HG02943 (cell line): ENCODE data around the gene GPX2.
"Not testable (repeated sequence)": the region's sequence is repeated elsewhere in the genome, so short reads cannot be mapped to it uniquely, and the experiment has no call there.

Experiments
- ATAC-seq: cut with Tn5 transposase; IDR thresholded peaks from one replicate; pipeline ENCODE4 v1.9.1; 2021; ENCODE audit warnings: mild to moderate bottlenecking, low read depth, moderate library complexity; ENCODE audit not compliant: unreplicated experiment

Gene GPX2

DNA sequence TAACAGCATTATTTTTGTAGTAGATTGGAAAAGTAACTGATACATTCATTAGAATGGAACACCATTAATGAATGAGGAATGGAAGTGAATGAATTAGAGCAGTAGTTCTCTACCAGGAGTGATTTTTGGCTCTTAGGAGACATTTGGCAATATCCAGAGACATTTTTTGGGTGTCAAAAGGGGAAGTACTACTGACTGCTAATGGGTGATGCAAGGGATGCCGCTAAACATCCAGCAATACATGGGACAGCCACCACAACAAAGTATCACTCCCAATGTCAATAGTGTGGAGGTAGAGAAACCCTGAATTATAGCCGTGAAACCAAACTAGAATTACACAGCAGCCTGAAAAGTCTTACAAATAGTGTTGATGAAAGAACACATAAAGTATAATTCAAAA, 26.7 kb downstream of the GPX2 start:
- ATAC-seq: no peak

DNA sequence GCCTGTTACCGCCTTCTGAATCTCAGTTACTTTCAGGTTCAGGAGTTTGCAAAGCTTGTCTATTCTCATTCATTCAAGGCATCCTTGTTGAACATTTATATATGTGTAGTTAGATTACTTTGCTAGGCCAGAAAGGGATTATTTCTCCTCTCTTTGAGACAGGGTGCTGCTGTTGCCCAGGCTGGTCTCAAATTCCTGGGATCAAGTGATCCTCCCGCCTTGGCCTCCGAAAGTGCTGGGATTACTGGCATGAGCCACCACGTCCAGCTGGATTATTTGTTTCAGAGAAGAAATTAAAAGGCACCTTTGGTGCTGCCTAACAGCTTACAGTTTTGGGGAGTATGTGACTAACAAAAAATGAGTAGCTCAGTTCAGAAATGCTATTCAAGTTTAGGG, 27.5 kb downstream of the GPX2 start:
- no peak for ATAC-seq

DNA sequence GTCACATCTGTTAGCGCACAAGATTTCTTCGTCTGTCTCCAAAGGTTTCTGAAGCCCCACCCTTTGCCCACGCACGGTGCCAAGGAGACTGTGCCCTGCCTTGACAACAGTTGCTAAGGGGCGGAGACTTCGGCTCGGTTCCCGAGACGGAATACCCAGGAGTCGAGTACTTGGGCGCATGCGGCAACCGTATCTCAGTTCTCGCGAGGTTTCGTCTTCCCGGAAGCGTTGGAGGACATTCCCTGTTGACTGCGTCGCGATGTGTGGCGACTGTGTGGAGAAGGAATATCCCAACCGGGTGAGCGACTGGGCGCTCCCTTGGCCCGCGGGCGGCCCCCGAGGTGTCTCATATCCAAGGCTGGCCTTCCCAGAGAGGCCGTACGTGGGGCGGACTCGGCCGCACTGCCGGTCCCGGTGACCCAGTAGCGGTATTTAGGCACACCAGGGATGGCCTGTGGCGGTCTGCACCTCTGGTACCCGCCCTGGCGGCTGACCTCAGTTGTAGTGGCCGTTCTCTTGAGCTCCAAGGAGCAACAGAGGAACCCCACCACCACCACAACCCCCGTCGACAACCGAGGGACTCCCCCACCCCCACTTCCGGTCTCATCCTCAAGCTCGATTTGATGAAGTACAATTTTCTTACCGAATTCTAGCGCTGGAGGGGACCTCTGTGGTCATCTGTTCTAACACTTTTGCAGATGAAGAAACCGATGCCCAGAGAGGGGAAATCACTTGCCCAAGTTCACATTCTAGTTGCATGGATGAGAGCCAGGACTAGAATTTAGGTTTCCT, 28.1 kb downstream of the GPX2 start, which contains the start of gene CHURC1:
TSS of gene CHURC1 (plus strand) at position 219 of the 792 bp plus-strand sequence. CDS start at position 260, 41 bp downstream.
- peak; percentile 97 for ATAC-seq

DNA sequence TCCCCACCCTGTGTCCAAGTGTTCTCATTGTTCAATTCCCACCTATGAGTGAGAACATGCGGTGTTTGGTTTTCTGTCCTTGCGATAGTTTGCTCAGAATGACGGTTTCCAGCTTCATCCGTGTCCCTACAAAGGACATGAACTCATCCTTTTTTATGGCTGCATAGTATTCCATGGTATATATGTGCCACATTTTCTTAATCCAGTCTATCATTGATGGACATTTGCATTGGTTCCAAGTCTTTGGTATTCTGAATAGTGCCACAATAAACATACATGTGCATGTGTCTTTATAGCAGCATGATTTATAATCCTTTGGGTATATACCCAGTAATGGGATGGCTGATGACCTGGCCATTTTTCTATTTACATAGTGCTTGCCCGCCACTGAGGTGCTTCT, 29.1 kb downstream of the GPX2 start:
- ATAC-seq: not testable (repeated sequence)

DNA sequence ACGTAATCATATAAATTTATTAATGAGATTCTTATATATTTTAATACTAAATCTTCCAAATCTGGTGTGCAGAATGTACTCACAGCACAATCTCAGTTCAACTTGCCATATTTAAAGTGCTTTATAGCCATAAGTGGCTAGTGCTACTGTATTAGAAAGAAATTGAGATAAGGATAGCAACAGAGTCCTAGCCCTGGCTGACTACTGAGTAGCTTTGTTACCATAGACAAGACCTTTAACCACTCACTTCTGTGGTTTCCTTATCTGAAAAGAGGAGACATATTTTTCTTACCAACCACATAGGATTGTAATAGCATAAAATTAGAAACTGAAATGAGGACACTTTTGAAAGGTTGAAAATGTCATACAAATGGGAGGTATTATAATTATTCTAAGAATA, 30.3 kb downstream of the GPX2 start:
- no peak for ATAC-seq

DNA sequence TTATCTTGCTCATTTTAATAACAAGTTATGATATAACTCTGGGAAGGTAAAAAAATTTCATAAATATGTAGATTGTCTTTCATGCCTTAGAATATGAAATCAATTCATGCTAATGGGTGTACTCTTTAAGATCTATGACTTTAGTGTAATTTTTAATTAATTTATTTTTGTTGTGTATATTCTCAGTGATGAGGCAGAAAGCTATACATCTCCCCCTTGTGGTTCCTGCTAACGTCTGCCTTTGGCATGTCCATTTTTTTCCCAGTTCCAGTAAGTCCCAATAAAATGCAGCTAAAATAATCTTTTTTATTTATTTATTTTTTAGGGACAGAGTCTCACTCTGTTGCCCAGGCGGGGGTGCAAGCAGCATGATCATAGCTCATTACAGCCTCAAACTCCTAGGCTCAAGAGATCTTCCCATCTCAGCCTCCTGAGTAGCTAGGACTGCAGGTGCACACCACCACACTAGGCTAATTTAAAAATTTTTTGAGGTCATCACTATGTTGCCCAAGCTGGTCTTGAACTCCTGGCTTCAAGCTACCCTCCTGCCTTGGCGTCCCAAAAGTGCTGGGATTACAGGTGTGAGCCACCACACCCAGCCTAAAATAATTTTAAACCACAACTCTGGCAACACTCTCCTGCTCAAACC, 31.6 kb downstream of the GPX2 start:
- ATAC-seq: no peak

DNA sequence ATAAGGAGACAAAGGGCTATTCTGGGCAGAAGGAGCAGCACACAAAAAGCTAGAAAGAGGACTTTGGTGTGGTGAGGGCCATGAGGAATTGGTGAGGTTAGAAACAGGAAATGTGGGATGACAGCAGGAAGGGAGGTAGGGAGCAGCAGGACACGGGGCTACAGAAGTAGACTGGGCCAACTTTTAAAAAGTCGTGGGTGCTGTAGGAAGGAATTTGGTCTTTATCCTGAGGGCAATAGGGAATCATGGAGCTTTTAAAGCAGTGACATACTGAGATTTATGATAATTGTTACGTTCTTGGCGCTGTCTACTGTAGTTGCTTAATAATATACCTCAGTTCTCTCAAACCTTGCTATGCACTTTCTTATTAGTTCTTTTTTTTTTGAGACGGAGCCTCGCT, 36.5 kb downstream of the GPX2 start:
- no peak for ATAC-seq

DNA sequence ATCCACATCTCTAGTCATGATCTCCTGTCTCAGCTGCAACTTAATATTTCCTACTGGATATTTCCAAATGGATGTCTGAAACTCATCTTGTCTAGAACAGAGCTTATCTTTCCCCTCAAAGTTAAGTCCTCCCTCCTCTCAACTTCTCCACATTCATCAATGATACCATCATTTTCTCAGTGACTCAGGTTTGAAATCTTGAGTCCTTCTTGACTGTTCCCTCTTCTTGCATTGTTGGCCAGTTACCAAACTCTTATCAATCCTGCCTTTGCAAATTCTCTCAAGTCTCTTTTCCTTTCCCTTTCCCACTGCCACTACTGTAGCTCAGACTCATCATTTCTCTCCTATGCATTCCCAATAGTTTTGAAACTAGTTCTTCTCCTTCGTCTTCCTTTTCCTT, 42.6 kb downstream of the GPX2 start:
- no peak for ATAC-seq

DNA sequence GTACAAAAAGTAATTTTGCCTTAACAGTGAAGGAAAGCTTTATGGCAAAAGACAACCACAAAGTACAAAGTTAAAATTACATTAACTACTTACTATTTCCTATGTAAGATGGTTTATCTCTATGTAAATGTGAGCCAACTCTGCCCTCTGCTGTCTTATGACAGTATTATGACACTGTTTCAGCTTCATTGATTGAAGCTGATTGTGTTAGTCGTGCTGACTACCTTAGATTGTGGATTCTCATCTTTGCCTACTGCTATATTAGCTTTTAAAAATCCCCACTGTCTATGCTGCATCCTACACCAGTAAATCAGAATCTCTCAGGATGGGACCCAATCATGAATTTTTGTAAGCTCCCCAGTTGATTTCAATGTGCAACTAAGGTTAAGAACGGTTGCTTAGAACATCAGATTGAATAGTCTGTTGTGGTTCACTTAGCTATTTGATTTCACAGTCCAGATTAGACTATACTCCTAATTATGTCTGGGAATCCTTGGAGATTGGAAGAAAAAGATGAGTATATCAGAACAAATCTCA, 50.6 kb downstream of the GPX2 start:
- no peak for ATAC-seq

DNA sequence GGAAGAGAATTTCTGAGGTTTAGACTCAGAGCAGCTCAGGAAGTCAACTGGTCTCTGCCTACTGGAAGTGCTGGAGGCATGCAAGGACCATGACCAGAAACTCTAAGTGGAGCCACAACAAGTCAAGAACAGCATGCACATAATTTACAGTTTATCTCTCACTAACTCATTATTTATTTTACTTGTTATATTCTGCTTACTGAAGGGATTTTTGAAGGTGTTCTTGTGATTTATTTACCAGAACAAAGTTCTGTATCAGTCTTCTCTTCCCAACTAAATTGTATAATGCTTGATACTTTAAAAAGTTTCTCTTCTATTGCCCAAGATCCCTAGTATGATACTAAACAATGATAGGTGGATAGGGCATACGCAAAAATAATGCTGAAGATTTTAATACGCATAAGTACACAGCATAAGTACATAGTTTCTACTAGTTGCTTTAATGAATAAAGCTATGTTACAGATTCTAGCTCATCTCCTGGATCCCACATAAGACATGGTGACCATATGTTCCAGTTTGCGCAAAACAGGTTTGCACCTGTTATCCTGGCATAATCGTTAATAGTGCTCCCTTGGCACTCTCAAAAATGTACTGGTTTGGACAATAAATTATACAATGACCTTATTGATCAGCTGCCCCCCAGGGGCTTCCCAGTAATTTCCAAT, 51.2 kb downstream of the GPX2 start:
- no peak for ATAC-seq

DNA sequence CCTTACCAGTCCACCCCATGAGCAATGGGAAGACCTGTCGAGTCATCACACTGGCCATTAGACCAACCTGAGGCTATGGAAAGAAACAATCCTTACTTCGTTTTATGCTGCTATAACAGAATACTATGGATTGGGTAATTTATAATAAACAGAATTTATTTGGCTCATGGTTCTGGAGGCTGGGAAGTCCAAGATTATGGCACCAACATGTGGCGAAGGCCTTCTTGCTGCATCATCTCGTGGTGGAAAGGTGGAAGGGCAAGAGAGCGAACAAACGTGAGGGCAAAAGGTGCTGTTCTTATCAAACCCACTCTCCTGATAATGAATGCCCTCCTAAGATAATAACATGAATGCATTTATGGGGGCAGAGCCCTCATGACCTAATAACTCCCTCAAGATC, 53.2 kb downstream of the GPX2 start:
- ATAC-seq: no peak
